NCI-H1436 treated with DMSO at 0.1 percent for 48 hours (cell line): ENCODE results near the gene DOK7.

Experiments
- DNase-seq: peaks from one replicate; lab custom pipeline; 2025; lab: John Stamatoyannopoulos, UW

Gene DOK7

GRCh38 chr4:3475041-3475712 lies 12.1 kb downstream of the DOK7 start:
- DNase-seq: no peak

GRCh38 chr4:3475713-3476260 lies 12.7 kb downstream of the DOK7 start:
- no peak for DNase-seq

GRCh38 chr4:3476341-3476747 lies 13.2 kb downstream of the DOK7 start:
- no peak for DNase-seq

GRCh38 chr4:3476936-3477749 lies 14.0 kb downstream of the DOK7 start:
- no peak for DNase-seq

- no peak for DNase-seq
Measured at GRCh38 chr4:3477750-3478430, 14.8 kb downstream of the DOK7 start.

- DNase-seq: no peak
Measured at GRCh38 chr4:3478446-3479357, 15.6 kb downstream of the DOK7 start.

GRCh38 chr4:3479358-3480101 lies 16.4 kb downstream of the DOK7 start:
- DNase-seq: no peak

GRCh38 chr4:3480528-3481112 lies 17.5 kb downstream of the DOK7 start:
- DNase-seq: no peak

- no peak for DNase-seq
Measured at GRCh38 chr4:3481113-3481531, 18.0 kb downstream of the DOK7 start.

GRCh38 chr4:3481783-3482393 lies 18.8 kb downstream of the DOK7 start:
- DNase-seq: no peak

- DNase-seq: no peak
Measured at GRCh38 chr4:3482707-3483106, 19.6 kb downstream of the DOK7 start.

- DNase-seq: no peak
Measured at GRCh38 chr4:3483471-3483921, 20.4 kb downstream of the DOK7 start.

- no peak for DNase-seq
Measured at GRCh38 chr4:3484057-3484973, 21.2 kb downstream of the DOK7 start.

- no peak for DNase-seq
Measured at GRCh38 chr4:3485011-3485791, 22.1 kb downstream of the DOK7 start.

- DNase-seq: no peak
Measured at GRCh38 chr4:3485886-3486540, 22.9 kb downstream of the DOK7 start.

- no peak for DNase-seq
Measured at GRCh38 chr4:3486541-3487540, 23.7 kb downstream of the DOK7 start.
